ENCODE data around the gene PTPRS.
"Not testable (repeated sequence)": the region's sequence is repeated elsewhere in the genome, so short reads cannot be mapped to it uniquely, and the experiment has no call there.

The PTPRS gene

GRCh38 chr19:5340637-5341447 lies at the start of gene PTPRS:
PTPRS (minus strand) TSS chr19:5340812; CDS start chr19:5286140, 54,672 bp downstream.
- TF ChIP-seq CTCF (IDR thresholded peaks at IDR 0.05; ENCODE audit: unreplicated experiment in 3 of 3): no peak
- Mint-ChIP-seq H3K36me3 (ENCODE audit: low read depth) (no peaks in the 10 kb centered on the region), H3K27ac (no peak within 1 kb of the TSS), H3K9me3 (no peaks in the 10 kb centered on the region), H3K27me3 (ENCODE audit: low read depth) (peaks cover 57% of the 10 kb centered on the region), H3K4me3 (peak within 1 kb of the TSS; percentile 85 to 86 (median 85)), H3K4me1 (peaks cover 14% of the 10 kb centered on the region)

- Mint-ChIP-seq H3K27me3 (ENCODE audit: low read depth) (peaks cover 69% of the 10 kb centered on the region), H3K9me3 (peaks cover 19% of the 10 kb centered on the region), H3K27ac (no peak overlapping the region), H3K4me1 (no peaks in the 10 kb centered on the region), H3K36me3 (ENCODE audit: low read depth) (no peaks in the 10 kb centered on the region), H3K4me3 (no peak overlapping the region)
- TF ChIP-seq CTCF (IDR thresholded peaks at IDR 0.05; ENCODE audit: unreplicated experiment in 3 of 3): no peak
Observed at GRCh38 chr19:5389353-5389752, 48.7 kb upstream of the PTPRS start.

GRCh38 chr19:5387472-5387871 lies 46.9 kb upstream of the PTPRS start:
- TF ChIP-seq CTCF (IDR thresholded peaks at IDR 0.05; ENCODE audit: unreplicated experiment in 3 of 3): no peak
- Mint-ChIP-seq H3K36me3 (ENCODE audit: low read depth) (peaks cover 3% of the 10 kb centered on the region), H3K4me3 (no peak overlapping the region)

GRCh38 chr19:5386841-5387240 lies 46.2 kb upstream of the PTPRS start:
- no peak for TF ChIP-seq CTCF (IDR thresholded peaks at IDR 0.05; ENCODE audit: unreplicated experiment in 3 of 3)
- Mint-ChIP-seq H3K27me3 (ENCODE audit: low read depth) (peaks cover 55% of the 10 kb centered on the region), H3K4me1 (no peaks in the 10 kb centered on the region), H3K36me3 (ENCODE audit: low read depth) (peaks cover 5% of the 10 kb centered on the region), H3K4me3 (no peak overlapping the region), H3K9me3 (peaks cover 34% of the 10 kb centered on the region), H3K27ac (no peak overlapping the region)

More at GRCh38 chr19:5387472-5387871, 46.9 kb upstream of the PTPRS start:
- Mint-ChIP-seq H3K4me1 (no peaks in the 10 kb centered on the region), H3K27ac (no peak overlapping the region), H3K9me3 (peaks cover 28% of the 10 kb centered on the region), H3K27me3 (ENCODE audit: low read depth) (peaks cover 60% of the 10 kb centered on the region)

GRCh38 chr19:5381197-5381596 lies 40.6 kb upstream of the PTPRS start:
- not testable (repeated sequence) for H3K27ac Mint-ChIP-seq; H3K4me3 Mint-ChIP-seq; H3K36me3 Mint-ChIP-seq (ENCODE audit: low read depth); H3K4me1 Mint-ChIP-seq
- Mint-ChIP-seq H3K9me3 (peaks cover 31% of the 10 kb centered on the region), H3K27me3 (ENCODE audit: low read depth) (peaks cover 26% of the 10 kb centered on the region)

GRCh38 chr19:5380215-5380919 lies 39.8 kb upstream of the PTPRS start:
- TF ChIP-seq CTCF (IDR thresholded peaks at IDR 0.05; ENCODE audit: unreplicated experiment in 3 of 3): no peak
- H3K36me3 Mint-ChIP-seq (ENCODE audit: low read depth): peaks cover 8% of the 10 kb centered on the region
- H3K27ac Mint-ChIP-seq: no peak overlapping the region
- no peak overlapping the region for H3K4me3 Mint-ChIP-seq
- H3K4me1 Mint-ChIP-seq: no peaks in the 10 kb centered on the region
- peaks cover 31% of the 10 kb centered on the region for H3K9me3 Mint-ChIP-seq
- H3K27me3 Mint-ChIP-seq (ENCODE audit: low read depth): peaks cover 26% of the 10 kb centered on the region

All from nephron (organoid).